HG02678 (cell line): ENCODE data around the gene ADORA1.

Experiments
- ATAC-seq: cut with Tn5 transposase; IDR thresholded peaks from one replicate; pipeline ENCODE4 v1.9.1; 2021; ENCODE audit warnings: mild to moderate bottlenecking, moderate library complexity; ENCODE audit not compliant: unreplicated experiment

ADORA1 gene

GRCh38 chr1:203093754-203094410 lies 33.6 kb upstream of the ADORA1 start:
- no peak for ATAC-seq

GRCh38 chr1:203095061-203095690 lies 32.4 kb upstream of the ADORA1 start:
- ATAC-seq, result no peak

- no peak for ATAC-seq
Observed at GRCh38 chr1:203096566-203096965, 31.0 kb upstream of the ADORA1 start.

GRCh38 chr1:203097001-203097400 lies 30.5 kb upstream of the ADORA1 start:
- no peak for ATAC-seq

GRCh38 chr1:203098445-203098844 lies 29.1 kb upstream of the ADORA1 start:
- no peak for ATAC-seq

- ATAC-seq, result no peak
Observed at GRCh38 chr1:203098914-203099520, 28.5 kb upstream of the ADORA1 start.

- ATAC-seq, result no peak
Observed at GRCh38 chr1:203099805-203100515, 27.6 kb upstream of the ADORA1 start.

- no peak for ATAC-seq
Observed at GRCh38 chr1:203100516-203100869, 27.0 kb upstream of the ADORA1 start.

GRCh38 chr1:203101813-203102634 lies 25.5 kb upstream of the ADORA1 start:
- no peak for ATAC-seq

- no peak for ATAC-seq
Observed at GRCh38 chr1:203103216-203103615, 24.3 kb upstream of the ADORA1 start.

- ATAC-seq, result no peak
Observed at GRCh38 chr1:203103829-203104495, 23.6 kb upstream of the ADORA1 start.

GRCh38 chr1:203104789-203105390 lies 22.6 kb upstream of the ADORA1 start:
- no peak for ATAC-seq

- ATAC-seq, result no peak
Observed at GRCh38 chr1:203112475-203112874, 15.1 kb upstream of the ADORA1 start.

- no peak for ATAC-seq
Observed at GRCh38 chr1:203113308-203113707, 14.2 kb upstream of the ADORA1 start.

GRCh38 chr1:203114202-203114601 lies 13.3 kb upstream of the ADORA1 start:
- ATAC-seq, result no peak

GRCh38 chr1:203116091-203116820 lies 11.3 kb upstream of the ADORA1 start:
- no peak for ATAC-seq

- ATAC-seq, result no peak
Observed at GRCh38 chr1:203117611-203118575, 9.6 kb upstream of the ADORA1 start.
